DOHH2 (cell line): ENCODE results near the gene JPH2.

ENCODE experiments used
- H3F3A ChIP-seq: fragments of 200-600 bp; sonication (generic), shearing (Covaris generic); 2 replicates; pipeline ENCODE4 v1.6.0; 2016; ENCODE audit warnings: antibody characterized with exemption, mild to moderate bottlenecking; ENCODE audit not compliant: control insufficient read depth, insufficient read depth
- H3K27ac ChIP-seq: fragments of 200-600 bp; sonication (generic); 2 replicates; pipeline ENCODE4 v1.5.1; 2014; ENCODE audit warnings: low read depth, mild to moderate bottlenecking, low read length, moderate library complexity
- H3K27me3 ChIP-seq: fragments of 200-600 bp; sonication (generic); 2 replicates; pipeline ENCODE4 v1.6.1; 2014; ENCODE audit warnings: mild to moderate bottlenecking, low read length, mixed read lengths; ENCODE audit not compliant: control insufficient read depth
- H3K36me3 ChIP-seq: fragments of 200-600 bp; sonication (generic); 2 replicates; pipeline ENCODE4 v1.6.1; 2014; ENCODE audit warnings: mild to moderate bottlenecking, low read length, moderate library complexity, mixed read lengths; ENCODE audit not compliant: control insufficient read depth
- H3K4me1 ChIP-seq: fragments of 200-600 bp; sonication (generic); 2 replicates; pipeline ENCODE4 v1.6.1; 2014; ENCODE audit warnings: mild to moderate bottlenecking, low read length, mixed read lengths; ENCODE audit not compliant: control insufficient read depth
- H3K4me2 ChIP-seq: fragments of 200-600 bp; sonication (generic); 2 replicates; pipeline ENCODE4 v1.6.0; 2014; ENCODE audit warnings: mild to moderate bottlenecking, low read length, moderate library complexity
- H3K4me3 ChIP-seq: fragments of 200-600 bp; sonication (generic); 2 replicates; pipeline ENCODE4 v1.5.1; 2014; ENCODE audit warnings: mild to moderate bottlenecking, low read length, mixed read lengths
- H3K79me2 ChIP-seq: fragments of 200-600 bp; sonication (generic); 2 replicates; pipeline ENCODE4 v1.6.1; 2014; ENCODE audit warnings: mild to moderate bottlenecking, low read length, mixed read lengths; ENCODE audit not compliant: control insufficient read depth
- H3K9me2 ChIP-seq: fragments of 200-600 bp; sonication (generic); replicated peaks from 2 replicates; pipeline ENCODE4 v1.6.1; 2014; ENCODE audit warnings: mild to moderate bottlenecking, low read length, mixed read lengths; ENCODE audit not compliant: control insufficient read depth
- H3K9me3 ChIP-seq: fragments of 200-600 bp; sonication (generic); 2 replicates; pipeline ENCODE4 v1.6.1; 2014; ENCODE audit warnings: antibody characterized with exemption, low read length, mixed read lengths; ENCODE audit not compliant: control insufficient read depth, insufficient read depth
- H4K20me1 ChIP-seq: fragments of 200-600 bp; sonication (generic); 2 replicates; pipeline ENCODE4 v1.6.0; 2014; ENCODE audit warnings: low read depth, mild to moderate bottlenecking, antibody characterized with exemption, low read length, moderate library complexity; ENCODE audit not compliant: control insufficient read depth, insufficient read depth
- CTCF ChIP-seq: fragments of 200-600 bp; sonication (generic); IDR thresholded peaks from one replicate; pipeline ENCODE4 v1.5.1; 2014; ENCODE audit warnings: antibody characterized with exemption, mild to moderate bottlenecking, low read depth, low read length; ENCODE audit not compliant: poor library complexity, severe bottlenecking
- EZH2phosphoT487 ChIP-seq: fragments of 200-600 bp; sonication (generic); IDR thresholded peaks from 2 replicates; pipeline ENCODE4 v1.6.1; 2017; ENCODE audit warnings: borderline replicate concordance, mild to moderate bottlenecking, antibody characterized with exemption, low read length, moderate library complexity, mixed read lengths

The JPH2 gene

GRCh38 chr20:44143936-44144335 lies 43.1 kb downstream of the JPH2 start:
- H3K27me3 ChIP-seq, result peaks cover 11% of the 10 kb centered on the region
- H3F3A ChIP-seq, result no peaks in the 10 kb centered on the region
- no peak overlapping the region for H3K4me2 ChIP-seq
- no peaks in the 10 kb centered on the region for H3K9me3 ChIP-seq
- no peak overlapping the region for H3K4me3 ChIP-seq
- no peaks in the 10 kb centered on the region for H4K20me1 ChIP-seq
- no peaks in the 10 kb centered on the region for H3K9me2 ChIP-seq
- no peaks in the 10 kb centered on the region for H3K79me2 ChIP-seq
- no peak overlapping the region for H3K27ac ChIP-seq
- no peaks in the 10 kb centered on the region for H3K36me3 ChIP-seq
- no peaks in the 10 kb centered on the region for H3K4me1 ChIP-seq
- TF ChIP-seq EZH2phosphoT487, result no peak
- TF ChIP-seq CTCF, result no peak

DNA sequence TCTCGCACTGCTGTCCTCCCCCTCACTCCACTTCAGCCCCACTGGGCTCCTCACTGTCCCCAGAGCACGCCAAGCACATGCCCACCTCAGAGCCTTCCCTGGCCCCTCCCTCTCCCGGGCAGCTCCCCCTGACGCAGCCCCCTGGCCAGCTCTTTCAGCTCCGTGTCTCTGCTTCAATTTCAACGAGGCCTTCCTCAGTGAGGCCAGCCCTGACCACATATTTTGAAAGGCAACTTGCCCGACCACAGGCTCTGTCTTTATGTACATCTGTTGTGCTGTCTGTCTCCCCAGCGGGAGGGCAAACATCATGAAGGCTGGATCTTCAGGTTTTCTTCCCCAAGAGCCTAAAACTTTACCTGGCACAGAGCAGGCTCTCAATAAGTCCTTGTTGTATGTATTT lies 44.6 kb downstream of the JPH2 start:
- TF ChIP-seq EZH2phosphoT487 (no peak), CTCF (no peak)
- Histone ChIP-seq H3K4me2 (no peak overlapping the region), H3K27ac (no peak overlapping the region), H4K20me1 (no peaks in the 10 kb centered on the region), H3K4me1 (no peaks in the 10 kb centered on the region), H3K27me3 (peaks cover 11% of the 10 kb centered on the region), H3K79me2 (no peaks in the 10 kb centered on the region), H3K9me2 (no peaks in the 10 kb centered on the region), H3F3A (no peaks in the 10 kb centered on the region), H3K36me3 (no peaks in the 10 kb centered on the region), H3K9me3 (no peaks in the 10 kb centered on the region), H3K4me3 (no peak overlapping the region)

GRCh38 chr20:44141873-44142272 lies 45.1 kb downstream of the JPH2 start:
- Histone ChIP-seq H3K4me2 (no peak overlapping the region), H3K27ac (no peak overlapping the region), H3K9me3 (no peaks in the 10 kb centered on the region), H3K9me2 (no peaks in the 10 kb centered on the region), H3F3A (no peaks in the 10 kb centered on the region), H3K36me3 (no peaks in the 10 kb centered on the region), H3K4me1 (no peaks in the 10 kb centered on the region), H3K4me3 (no peak overlapping the region), H3K27me3 (peaks cover 11% of the 10 kb centered on the region), H4K20me1 (no peaks in the 10 kb centered on the region), H3K79me2 (no peaks in the 10 kb centered on the region)
- no peak for TF ChIP-seq EZH2phosphoT487
- TF ChIP-seq CTCF, result no peak

- Histone ChIP-seq H3K36me3 (no peaks in the 10 kb centered on the region), H3K9me3 (no peaks in the 10 kb centered on the region), H3K79me2 (no peaks in the 10 kb centered on the region), H3K4me1 (no peaks in the 10 kb centered on the region), H3F3A (no peaks in the 10 kb centered on the region), H3K4me3 (no peak overlapping the region), H3K27ac (no peak overlapping the region), H3K9me2 (no peaks in the 10 kb centered on the region), H4K20me1 (no peaks in the 10 kb centered on the region), H3K27me3 (peaks cover 8% of the 10 kb centered on the region), H3K4me2 (no peak overlapping the region)
- TF ChIP-seq EZH2phosphoT487, result no peak
- no peak for TF ChIP-seq CTCF
Observed at GRCh38 chr20:44138867-44139266, 48.1 kb downstream of the JPH2 start.
